Measurements from ENCODE around the gene CLK3. TPM values are rescaled to one million over a fixed set of nuclear protein-coding genes. Genes with fewer than 3 reads are reported as not detected.

Gene CLK3
- total and polyA plus RNA-seq, 2 of the 8 experiments (the other 6 are each of a cell fraction or from before 2014, with no cell fraction given) = 43.5 to 67.3 TPM

DNA sequence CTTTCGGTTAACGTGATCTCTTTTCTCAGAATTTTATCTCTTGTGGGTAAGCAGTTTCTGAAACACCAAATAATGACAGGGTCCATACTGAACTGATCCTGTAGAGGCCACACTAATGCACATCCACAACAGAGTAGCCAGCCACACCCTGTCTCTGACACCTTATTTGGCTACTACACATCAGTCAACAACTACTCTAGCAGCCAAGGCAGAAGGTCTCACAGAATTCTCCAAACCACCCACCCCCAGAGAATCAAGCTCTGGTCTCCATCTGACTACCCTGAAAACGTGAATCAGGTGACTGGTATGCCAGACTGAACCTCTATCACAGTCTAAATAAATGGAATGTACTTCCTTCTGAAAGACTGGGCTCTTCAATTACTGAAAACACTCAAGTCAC is 42.2 kb downstream of the CLK3 start:
- 88% methylated on average over 3 of the region's 3 CpGs; no CpG with 5 or more reads in 1 of the 2 experiments for WGBS, 2 experiments (ENCODE audit: extremely low coverage in 1 of 2, insufficient coverage in 1 of 2, insufficient read length in 1 of 2, insufficient replicate concordance in 2 of 2, low coverage in 1 of 2, low lambda C conversion rate in 2 of 2, missing lambda C conversion rate in 1 of 2)
- H3K56ac ChIP-seq (replicated peaks; ENCODE audit: insufficient read length, low read depth, low read length) = no peak overlapping the region
- H3K9ac ChIP-seq (replicated peaks in 1 of 4; ENCODE audit: extremely low read depth in 1 of 4, low read depth in 3 of 4, low read length in 3 of 4) = no peak overlapping the region
- H3K9me3 ChIP-seq (ENCODE audit: insufficient read depth in 2 of 2, low read depth in 1 of 2, low read length in 1 of 2) = no peaks in the 10 kb centered on the region
- FAIRE-seq (no peak), DNase-seq (ENCODE audit: low read depth in 1 of 2, low spot score in 2 of 2) (no peak)
- H2BK20ac ChIP-seq (ENCODE audit: low read length) = no peak overlapping the region
- no peak overlapping the region for H4K8ac ChIP-seq (ENCODE audit: extremely low read depth, insufficient read depth, low read length)
- no peak overlapping the region for H2BK5ac ChIP-seq (ENCODE audit: low read depth, low read length)
- H4K91ac ChIP-seq (replicated peaks; ENCODE audit: insufficient read length, low read length) = no peak overlapping the region
- peaks cover 0 to 5% (median 2%) of the 10 kb centered on the region in 4 experiments; a peak in 4 of 8 replicates for H3K36me3 ChIP-seq (ENCODE audit: control insufficient read depth in 2 of 4, insufficient read depth in 4 of 4, low read length in 3 of 4)
- no peak overlapping the region for H3K27ac ChIP-seq (ENCODE audit: low read depth, low read length)
- no peak overlapping the region for H3K18ac ChIP-seq (ENCODE audit: extremely low read depth, low read length)
- H3K27me3 ChIP-seq (replicated peaks in 1 of 4; ENCODE audit: control insufficient read depth in 3 of 4, extremely low read depth in 1 of 4, insufficient read depth in 3 of 4, low read length in 3 of 4) = no peaks in the 10 kb centered on the region
- no peak overlapping the region for H2AFZ ChIP-seq (ENCODE audit: low read length)
- no peaks in the 10 kb centered on the region for H3K4me1 ChIP-seq (replicated peaks in 1 of 4; ENCODE audit: control insufficient read depth in 3 of 4, insufficient read depth in 4 of 4, low read length in 3 of 4)
- H3K23ac ChIP-seq (ENCODE audit: insufficient read length) = no peak overlapping the region
- no peak overlapping the region for H3K14ac ChIP-seq (ENCODE audit: insufficient read length)
- ChIA-PET CTCF (ENCODE audit: partially characterized antibody) (interaction anchor here (0.7 to 4.6 kb wide), 4 partner anchors 10 to 150 kb away, joined by 3 to 41 read pairs (median 6); no protein-coding TSS in a partner anchor), POLR2A (ENCODE audit: partially characterized antibody) (no interaction called here)
- H4K20me1 ChIP-seq (replicated peaks in 1 of 2; ENCODE audit: control insufficient read depth in 1 of 2, insufficient read depth in 2 of 2, low read length in 2 of 2) = peaks cover 2 to 9% of the 10 kb centered on the region in 2 experiments
- no peaks in the 10 kb centered on the region for H3K23me2 ChIP-seq (ENCODE audit: low read depth, low read length)
- H3K79me1 ChIP-seq (ENCODE audit: low read depth, low read length) = no peaks in the 10 kb centered on the region; the same call in none of the 2 replicates
- no peak overlapping the region for H2BK120ac ChIP-seq (replicated peaks; ENCODE audit: low read depth, low read length)
- no peak overlapping the region for H3K4ac ChIP-seq (replicated peaks; ENCODE audit: insufficient read length, low read depth, low read length)
- no peak overlapping the region for H4K5ac ChIP-seq (ENCODE audit: insufficient read length, low read depth, low read length)
- H3K4me2 ChIP-seq (ENCODE audit: insufficient read depth in 1 of 2, low read depth in 2 of 2, low read length in 2 of 2) = no peak overlapping the region
- H2BK15ac ChIP-seq (ENCODE audit: low read length) = no peak overlapping the region
- H3K79me2 ChIP-seq (ENCODE audit: control insufficient read depth in 1 of 2, insufficient read depth in 2 of 2, low read length in 2 of 2) = peaks cover 0 to 14% of the 10 kb centered on the region in 2 experiments; a peak in 1 of 4 replicates
- no peak overlapping the region for H2AK5ac ChIP-seq (ENCODE audit: low read depth, low read length)
- no peak overlapping the region for H2BK12ac ChIP-seq (ENCODE audit: low read depth, low read length)
- no peak overlapping the region for H3K4me3 ChIP-seq (ENCODE audit: extremely low read depth in 1 of 4, insufficient read depth in 2 of 4, low read depth in 3 of 4, low read length in 4 of 4)

Data from H1 (cell line).